SU-DHL-6 (cell line): ENCODE data around the gene MAP2.

ENCODE experiments used
- H2AFZ ChIP-seq: fragments of 200-600 bp; sonication (generic); 2 replicates; pipeline ENCODE4 v1.6.1; 2014; ENCODE audit warnings: low read depth, mild to moderate bottlenecking, moderate library complexity, mixed read lengths, antibody characterized with exemption, low read length; ENCODE audit not compliant: severe bottlenecking
- H3F3A ChIP-seq: fragments of 200-600 bp; shearing (Covaris generic); 2 replicates; pipeline ENCODE4 v1.6.0; 2016; ENCODE audit warnings: antibody characterized with exemption, mild to moderate bottlenecking; ENCODE audit not compliant: insufficient read depth
- H3K27ac ChIP-seq: fragments of 200-600 bp; sonication (generic); 2 replicates; pipeline ENCODE4 v1.5.1; 2016; ENCODE audit warnings: low read depth, mild to moderate bottlenecking, low read length, moderate library complexity, mixed read lengths
- H3K27me3 ChIP-seq: fragments of 200-600 bp; sonication (generic), shearing (Covaris generic); 2 replicates; pipeline ENCODE4 v1.6.0; 2014; ENCODE audit warnings: mild to moderate bottlenecking, low read length
- H3K36me3 ChIP-seq: fragments of 200-600 bp; sonication (generic); 2 replicates; pipeline ENCODE4 v1.6.1; 2014; ENCODE audit warnings: mild to moderate bottlenecking, low read length, mixed read lengths
- H3K4me2 ChIP-seq: fragments of 300-600, 200-600 bp; shearing (Covaris generic), sonication (generic); 2 replicates; pipeline ENCODE4 v1.6.0; 2014; ENCODE audit warnings: low read length, low read depth, mild to moderate bottlenecking; ENCODE audit not compliant: poor library complexity, severe bottlenecking
- H3K4me3 ChIP-seq: fragments of 200-600 bp; sonication (generic); 2 replicates; pipeline ENCODE4 v1.5.1; 2014; ENCODE audit warnings: antibody characterized with exemption, low read length, mild to moderate bottlenecking, mixed read lengths; ENCODE audit not compliant: insufficient read depth, poor library complexity, severe bottlenecking
- H3K79me2 ChIP-seq: fragments of 200-600 bp; sonication (generic); 2 replicates; pipeline ENCODE4 v1.6.1; 2014; ENCODE audit warnings: mild to moderate bottlenecking, low read length, moderate library complexity; ENCODE audit not compliant: insufficient read depth
- H3K9ac ChIP-seq: fragments of 200-600 bp; sonication (generic); 2 replicates; pipeline ENCODE4 v1.7.0; 2014; ENCODE audit warnings: mild to moderate bottlenecking, low read length
- H3K9me2 ChIP-seq: fragments of 200-600 bp; sonication (generic); replicated peaks from 2 replicates; pipeline ENCODE4 v1.6.1; 2014; ENCODE audit warnings: low read length; ENCODE audit not compliant: insufficient read depth
- H3K9me3 ChIP-seq: fragments of 200-600 bp; sonication (generic); 2 replicates; pipeline ENCODE4 v1.6.1; 2014; ENCODE audit warnings: low read length, mixed read lengths; ENCODE audit not compliant: insufficient read depth
- H4K20me1 ChIP-seq: fragments of 200-600 bp; sonication (generic); 2 replicates; pipeline ENCODE4 v1.6.1; 2014; ENCODE audit warnings: low read depth, mild to moderate bottlenecking, antibody characterized with exemption, low read length, moderate library complexity, mixed read lengths
- CTCF ChIP-seq: fragments of 200-600 bp; sonication (generic); IDR thresholded peaks from one replicate; pipeline ENCODE4 v1.5.1; 2017; ENCODE audit warnings: antibody characterized with exemption, mild to moderate bottlenecking, low read length, moderate library complexity; ENCODE audit not compliant: insufficient read depth, poor library complexity, severe bottlenecking
- EZH2phosphoT487 ChIP-seq: fragments of 200-600 bp; sonication (generic), shearing (Covaris generic); conservative IDR thresholded peaks from 2 replicates; pipeline ENCODE4 v1.6.1; 2018; ENCODE audit warnings: mild to moderate bottlenecking, antibody characterized with exemption, low read length, moderate library complexity, mixed read lengths

Gene MAP2

GRCh38 chr2:209511637-209512036 is 87.8 kb downstream of the MAP2 start:
- Histone ChIP-seq H3K36me3 (no peaks in the 10 kb centered on the region), H3K27me3 (no peaks in the 10 kb centered on the region), H3K4me3 (no peak overlapping the region), H3K4me2 (no peak overlapping the region), H3K79me2 (no peaks in the 10 kb centered on the region), H4K20me1 (no peaks in the 10 kb centered on the region; the same call in 1 of the 2 replicates), H3K9me2 (no peaks in the 10 kb centered on the region), H3F3A (no peaks in the 10 kb centered on the region), H3K9me3 (no peaks in the 10 kb centered on the region), H2AFZ (no peak overlapping the region), H3K9ac (no peak overlapping the region), H3K27ac (no peak overlapping the region)
- TF ChIP-seq CTCF (no peak), EZH2phosphoT487 (no peak)

GRCh38 chr2:209512971-209513370 is 89.1 kb downstream of the MAP2 start:
- H3K9ac ChIP-seq, result no peak overlapping the region
- no peak overlapping the region for H3K4me2 ChIP-seq
- TF ChIP-seq CTCF (no peak), EZH2phosphoT487 (no peak)
- H3K79me2 ChIP-seq, result no peaks in the 10 kb centered on the region
- H2AFZ ChIP-seq, result no peak overlapping the region
- no peaks in the 10 kb centered on the region; the same call in 1 of the 2 replicates for H4K20me1 ChIP-seq
- no peak overlapping the region for H3K27ac ChIP-seq
- no peaks in the 10 kb centered on the region for H3K9me2 ChIP-seq
- H3K27me3 ChIP-seq, result no peaks in the 10 kb centered on the region
- H3K4me3 ChIP-seq, result no peak overlapping the region
- H3K9me3 ChIP-seq, result no peaks in the 10 kb centered on the region
- H3F3A ChIP-seq, result no peaks in the 10 kb centered on the region
- H3K36me3 ChIP-seq, result no peaks in the 10 kb centered on the region

DNA sequence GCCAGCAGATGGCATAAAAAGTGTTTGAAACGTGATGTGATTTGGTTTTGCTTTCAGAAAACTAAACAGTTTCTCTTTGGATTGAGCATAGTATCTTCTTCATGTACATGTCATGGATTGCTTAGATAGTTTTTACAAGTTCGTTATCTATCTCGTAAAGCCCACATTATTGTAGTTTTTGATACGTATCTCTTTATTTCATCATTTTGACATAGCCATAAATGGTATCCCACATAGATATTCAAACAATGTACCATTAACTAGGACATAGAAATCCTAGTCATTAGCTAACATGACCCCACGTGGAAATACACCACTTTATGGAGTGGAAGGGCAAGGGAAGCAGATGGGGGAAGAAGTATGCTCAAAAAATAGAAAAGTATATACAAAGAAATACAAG is 93.6 kb downstream of the MAP2 start:
- no peak overlapping the region for H3K27ac ChIP-seq
- no peaks in the 10 kb centered on the region for H4K20me1 ChIP-seq
- H2AFZ ChIP-seq, result no peak overlapping the region
- no peaks in the 10 kb centered on the region for H3K27me3 ChIP-seq
- no peaks in the 10 kb centered on the region for H3K9me3 ChIP-seq
- no peak overlapping the region for H3K9ac ChIP-seq
- H3K4me2 ChIP-seq, result no peak overlapping the region
- no peak for TF ChIP-seq CTCF
- TF ChIP-seq EZH2phosphoT487, result no peak
- no peaks in the 10 kb centered on the region for H3K79me2 ChIP-seq
- H3F3A ChIP-seq, result no peaks in the 10 kb centered on the region
- no peaks in the 10 kb centered on the region for H3K36me3 ChIP-seq
- no peaks in the 10 kb centered on the region for H3K9me2 ChIP-seq
- H3K4me3 ChIP-seq, result no peak overlapping the region
